Endothelial cell of umbilical vein (primary cell): Measurements from ENCODE around the gene CAMK2G.

Source experiments
- POLR2A ChIP-seq: IDR thresholded peaks from 2 replicates; pipeline ENCODE4 v1.6.1; 2012; ENCODE audit warnings: low read depth, mild to moderate bottlenecking, control low read depth, low read length
- TF ChIP-seq, protein P1 (sequence below), 2 donors: IDR thresholded peaks; 1 replicate in 1 of 2; 2 replicates in 1 of 2; pipeline ENCODE4 v1.5.1; 2011; ENCODE audit warnings: low read length in 2 of 2, mild to moderate bottlenecking in 2 of 2, moderate library complexity in 2 of 2, control low read depth in 1 of 2, inconsistent platforms in 1 of 2, low read depth in 1 of 2; ENCODE audit not compliant: insufficient read depth in 1 of 2; ENCODE audit errors: extremely low read depth in 1 of 2

DNA sequence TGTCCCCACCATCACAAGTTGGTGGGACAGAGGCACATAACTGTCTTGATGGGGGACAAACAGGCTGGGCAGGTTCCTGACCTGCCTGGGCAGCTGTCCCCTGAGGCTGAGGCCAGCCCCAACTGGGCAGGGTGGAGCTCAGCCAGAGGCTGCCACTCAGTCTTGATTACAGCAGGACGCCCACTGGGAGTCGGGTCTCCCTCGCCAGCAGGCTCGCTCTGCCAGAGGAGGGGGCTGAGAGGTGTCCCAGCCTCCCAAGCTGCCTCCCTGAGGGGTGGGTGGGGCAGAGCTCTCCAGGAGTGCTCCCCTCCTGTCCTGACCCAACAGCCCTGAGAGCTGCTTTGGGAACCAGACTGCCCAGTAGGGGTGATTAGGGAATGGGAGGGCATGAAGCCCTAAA is 1.8 kb upstream of the CAMK2G start:
- TF ChIP-seq POLR2A, result no peak
- TF ChIP-seq, protein P1, sequence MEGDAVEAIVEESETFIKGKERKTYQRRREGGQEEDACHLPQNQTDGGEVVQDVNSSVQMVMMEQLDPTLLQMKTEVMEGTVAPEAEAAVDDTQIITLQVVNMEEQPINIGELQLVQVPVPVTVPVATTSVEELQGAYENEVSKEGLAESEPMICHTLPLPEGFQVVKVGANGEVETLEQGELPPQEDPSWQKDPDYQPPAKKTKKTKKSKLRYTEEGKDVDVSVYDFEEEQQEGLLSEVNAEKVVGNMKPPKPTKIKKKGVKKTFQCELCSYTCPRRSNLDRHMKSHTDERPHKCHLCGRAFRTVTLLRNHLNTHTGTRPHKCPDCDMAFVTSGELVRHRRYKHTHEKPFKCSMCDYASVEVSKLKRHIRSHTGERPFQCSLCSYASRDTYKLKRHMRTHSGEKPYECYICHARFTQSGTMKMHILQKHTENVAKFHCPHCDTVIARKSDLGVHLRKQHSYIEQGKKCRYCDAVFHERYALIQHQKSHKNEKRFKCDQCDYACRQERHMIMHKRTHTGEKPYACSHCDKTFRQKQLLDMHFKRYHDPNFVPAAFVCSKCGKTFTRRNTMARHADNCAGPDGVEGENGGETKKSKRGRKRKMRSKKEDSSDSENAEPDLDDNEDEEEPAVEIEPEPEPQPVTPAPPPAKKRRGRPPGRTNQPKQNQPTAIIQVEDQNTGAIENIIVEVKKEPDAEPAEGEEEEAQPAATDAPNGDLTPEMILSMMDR (IDR thresholded peaks at IDR 0.05; ENCODE audit: extremely low read depth in 1 of 2, insufficient read depth in 1 of 2, low read depth in 1 of 2, low read length in 2 of 2), result no peak
